K562 (cell line): ENCODE data around the gene SLC16A2.

Experiments used
- CAMTA2 ChIP-seq: fragments of 250-450 bp; sonication (Bioruptor Pico); conservative IDR thresholded peaks from 2 replicates; pipeline ENCODE4 v1.5.1; 2022
- CREB1 ChIP-seq, 2 experiments: sonication (generic) in 1 of 2; formaldehyde crosslinking in 1 of 2; IDR thresholded peaks; 2 replicates each; pipeline versions ENCODE4 v1.6.1 to v1.8.0; 2012 to 2022; ENCODE audit warnings: inconsistent platforms in 1 of 2, mild to moderate bottlenecking in 1 of 2, missing genetic modification reagents in 1 of 2, moderate library complexity in 1 of 2
- ETV6 ChIP-seq, 3 experiments: fragments of 150-350 bp in 1 of 3; sonication (generic) in 1 of 3; formaldehyde crosslinking in 1 of 3; IDR thresholded peaks; 2 replicates each; pipeline versions ENCODE4 v1.6.1 to v1.8.0; 2014 to 2022; ENCODE audit warnings: borderline replicate concordance in 2 of 3, low read depth in 2 of 3, antibody characterized with exemption in 1 of 3, low read length in 1 of 3, mild to moderate bottlenecking in 1 of 3, missing genetic modification reagents in 1 of 3
- FOSL1 ChIP-seq: fragments of 200-800 bp; sonication (Bioruptor generic); conservative IDR thresholded peaks from 2 replicates; pipeline ENCODE4 v1.6.1; 2016; ENCODE audit warnings: missing genetic modification characterization, missing compliant biosample characterization
- FOXO4 ChIP-seq: fragments of 450-650 bp; formaldehyde crosslinking; IDR thresholded peaks from 2 replicates; pipeline ENCODE4 v1.4.0; 2020; ENCODE audit warnings: mild to moderate bottlenecking, moderate library complexity
- HDAC2 ChIP-seq: fragments of 450-650 bp; IDR thresholded peaks from 2 replicates; pipeline ENCODE4 v1.6.1; 2016; ENCODE audit warnings: mild to moderate bottlenecking
- JUNB ChIP-seq: fragments of 450-650 bp; formaldehyde crosslinking; conservative IDR thresholded peaks from 2 replicates; pipeline ENCODE4 v1.4.0; 2020; ENCODE audit warnings: mild to moderate bottlenecking
- MYBL2 ChIP-seq, 2 experiments: fragments of 450-650 bp in 1 of 2; sonication (generic) in 1 of 2; formaldehyde crosslinking in 1 of 2; IDR thresholded peaks; 2 replicates each; pipeline versions ENCODE4 v1.6.1 to v1.8.1; 2017 to 2022; ENCODE audit warnings: borderline replicate concordance in 1 of 2, inconsistent platforms in 1 of 2, low read depth in 1 of 2, mild to moderate bottlenecking in 1 of 2, missing genetic modification reagents in 1 of 2, moderate library complexity in 1 of 2
- TBL1XR1 ChIP-seq, 2 experiments: IDR thresholded peaks; 2 replicates each; pipeline ENCODE4 v1.6.1; 2012; ENCODE audit warnings: improper control_type of control experiment in 2 of 2, low read length in 2 of 2, mild to moderate bottlenecking in 1 of 2
- U2AF2 ChIP-seq: fragments of 200-400 bp; formaldehyde crosslinking; optimal IDR thresholded peaks from 2 replicates; pipeline ENCODE3; 2017; ENCODE audit warnings: low read depth, mild to moderate bottlenecking, low read length
- ZBTB11 ChIP-seq, 3 experiments: fragments of 200-800 bp in 1 of 3; fragments of 250-450 bp in 1 of 3; fragments of 450-650 bp in 1 of 3; sonication (Bioruptor Pico) in 1 of 3; sonication (Bioruptor generic) in 1 of 3; formaldehyde crosslinking in 1 of 3; IDR thresholded peaks; 2 replicates each; pipeline versions ENCODE4 v1.6.1 to v1.8.0; 2016 to 2022; ENCODE audit warnings: mild to moderate bottlenecking in 2 of 3, missing genetic modification characterization in 2 of 3, missing compliant biosample characterization in 1 of 3, moderate library complexity in 1 of 3
- ZNF766 ChIP-seq: fragments of 200-800 bp; sonication (Bioruptor generic); conservative IDR thresholded peaks from 2 replicates; pipeline ENCODE4 v1.6.1; 2016; ENCODE audit warnings: missing genetic modification characterization, missing compliant biosample characterization
- TF ChIP-seq, protein P1 (sequence below), 3 experiments: IDR thresholded peaks in 2 of 3; conservative IDR thresholded peaks in 1 of 3; 2 replicates each; pipeline ENCODE4 v1.5.1; 2011 to 2012; ENCODE audit warnings: low read length in 3 of 3, mild to moderate bottlenecking in 3 of 3, control low read depth in 2 of 3, improper control_type of control experiment in 1 of 3, inconsistent platforms in 1 of 3, low read depth in 1 of 3, mixed read lengths in 1 of 3, moderate library complexity in 1 of 3; ENCODE audit not compliant: insufficient read depth in 2 of 3
- TF ChIP-seq, protein P2 (sequence below): sonication (generic); formaldehyde crosslinking; IDR thresholded peaks from 2 replicates; pipeline ENCODE4 v1.9.0; 2022; ENCODE audit warnings: mild to moderate bottlenecking, missing genetic modification reagents

DNA sequence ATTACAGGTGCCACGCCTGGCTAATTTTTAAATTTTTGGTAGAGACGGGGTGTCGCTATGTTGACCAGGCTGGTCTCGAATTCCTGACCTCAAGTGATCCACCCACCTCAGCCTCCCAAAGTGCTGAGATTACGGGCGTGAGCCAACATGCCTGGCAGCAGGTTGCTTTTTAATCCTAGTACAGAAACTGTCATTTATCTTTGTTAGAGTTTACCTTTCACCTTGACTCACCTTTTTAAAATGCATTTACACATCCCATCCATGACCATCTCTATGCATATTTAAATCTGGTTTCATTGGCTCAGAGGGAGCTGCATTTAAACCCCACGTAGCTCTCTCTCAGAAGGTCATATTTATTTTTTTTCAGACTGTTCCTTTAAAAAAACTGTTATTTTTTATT lies 31.9 kb downstream of the SLC16A2 start:
- TF ChIP-seq, protein P1, sequence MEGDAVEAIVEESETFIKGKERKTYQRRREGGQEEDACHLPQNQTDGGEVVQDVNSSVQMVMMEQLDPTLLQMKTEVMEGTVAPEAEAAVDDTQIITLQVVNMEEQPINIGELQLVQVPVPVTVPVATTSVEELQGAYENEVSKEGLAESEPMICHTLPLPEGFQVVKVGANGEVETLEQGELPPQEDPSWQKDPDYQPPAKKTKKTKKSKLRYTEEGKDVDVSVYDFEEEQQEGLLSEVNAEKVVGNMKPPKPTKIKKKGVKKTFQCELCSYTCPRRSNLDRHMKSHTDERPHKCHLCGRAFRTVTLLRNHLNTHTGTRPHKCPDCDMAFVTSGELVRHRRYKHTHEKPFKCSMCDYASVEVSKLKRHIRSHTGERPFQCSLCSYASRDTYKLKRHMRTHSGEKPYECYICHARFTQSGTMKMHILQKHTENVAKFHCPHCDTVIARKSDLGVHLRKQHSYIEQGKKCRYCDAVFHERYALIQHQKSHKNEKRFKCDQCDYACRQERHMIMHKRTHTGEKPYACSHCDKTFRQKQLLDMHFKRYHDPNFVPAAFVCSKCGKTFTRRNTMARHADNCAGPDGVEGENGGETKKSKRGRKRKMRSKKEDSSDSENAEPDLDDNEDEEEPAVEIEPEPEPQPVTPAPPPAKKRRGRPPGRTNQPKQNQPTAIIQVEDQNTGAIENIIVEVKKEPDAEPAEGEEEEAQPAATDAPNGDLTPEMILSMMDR (IDR thresholded peaks at IDR 0.05 in 2 of 3, conservative IDR thresholded peaks at IDR 0.05 in 1 of 3; ENCODE audit: insufficient read depth in 2 of 3, low read depth in 1 of 3, low read length in 3 of 3) = no peak
- TF ChIP-seq MYBL2 (IDR thresholded peaks at IDR 0.05; ENCODE audit: low read depth) = no peak
- no peak for TF ChIP-seq MYBL2 (CRISPR knock-in tag; IDR thresholded peaks at IDR 0.05; ENCODE audit: borderline replicate concordance)
- no peak for TF ChIP-seq ZNF766 (CRISPR knock-in tag)
- TF ChIP-seq TBL1XR1 (IDR thresholded peaks at IDR 0.05; ENCODE audit: low read length in 2 of 2) = no peak
- no peak for TF ChIP-seq FOSL1
- TF ChIP-seq HDAC2 = no peak
- no peak for TF ChIP-seq ETV6 (IDR thresholded peaks at IDR 0.05; ENCODE audit: borderline replicate concordance in 1 of 2, low read depth in 2 of 2, low read length in 1 of 2)
- TF ChIP-seq ETV6 (CRISPR knock-in tag; IDR thresholded peaks at IDR 0.05; ENCODE audit: borderline replicate concordance) = no peak
- no peak for TF ChIP-seq CREB1 (IDR thresholded peaks at IDR 0.05)
- TF ChIP-seq CREB1 (CRISPR knock-in tag; IDR thresholded peaks at IDR 0.05) = no peak
- no peak for TF ChIP-seq FOXO4 (CRISPR knock-in tag)
- TF ChIP-seq U2AF2 = no peak
- TF ChIP-seq, protein P2, sequence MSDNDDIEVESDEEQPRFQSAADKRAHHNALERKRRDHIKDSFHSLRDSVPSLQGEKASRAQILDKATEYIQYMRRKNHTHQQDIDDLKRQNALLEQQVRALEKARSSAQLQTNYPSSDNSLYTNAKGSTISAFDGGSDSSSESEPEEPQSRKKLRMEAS (CRISPR knock-in tag) = no peak
- TF ChIP-seq ZBTB11 (CRISPR knock-in tag; IDR thresholded peaks at IDR 0.05) = no peak
- no peak for TF ChIP-seq CAMTA2
- no peak for TF ChIP-seq JUNB (CRISPR knock-in tag)
